Chondrocyte (in vitro differentiated cells): ENCODE measurements around the gene CCDC80. TPM values are rescaled to one million over a fixed set of nuclear protein-coding genes. Genes with fewer than 3 reads are reported as not detected.
"Not testable (repeated sequence)": the region's sequence is repeated elsewhere in the genome, so short reads cannot be mapped to it uniquely, and the experiment has no call there.

Source experiments
- DNase-seq: peaks from one replicate; pipeline ENCODE4 v3.0.0; 2021; ENCODE audit warnings: mixed read lengths, low spot score
- H3K27ac Mint-ChIP-seq: one replicate; pipeline ENCODE4 v1.8.0; 2021; ENCODE audit warnings: mild to moderate bottlenecking, moderate library complexity, mixed read lengths; ENCODE audit not compliant: unreplicated experiment
- H3K27me3 Mint-ChIP-seq: 2 replicates; pipeline ENCODE4 v1.8.0; 2021; ENCODE audit warnings: low read depth, mixed read lengths
- H3K36me3 Mint-ChIP-seq: 2 replicates; pipeline ENCODE4 v1.8.0; 2021; ENCODE audit warnings: low read depth, mixed read lengths
- H3K4me1 Mint-ChIP-seq: 2 replicates; pipeline ENCODE4 v1.8.0; 2021; ENCODE audit warnings: low read depth, mild to moderate bottlenecking, mixed read lengths
- H3K4me3 Mint-ChIP-seq: one replicate; pipeline ENCODE4 v1.8.0; 2021; ENCODE audit warnings: mild to moderate bottlenecking, moderate library complexity, mixed read lengths; ENCODE audit not compliant: unreplicated experiment
- H3K9me3 Mint-ChIP-seq: 2 replicates; pipeline ENCODE4 v1.8.0; 2021; ENCODE audit warnings: low read depth, mixed read lengths
- total RNA-seq: library from RNA; stranded (reverse); gene quantifications from 3 replicates; pipeline ENCODE4 v1.2.1, GENCODE V29; 2021
- TF ChIP-seq, protein P1 (sequence below): fragments of 200-600 bp; sonication (generic); IDR thresholded peaks from 2 replicates; pipeline ENCODE4 v1.5.0; 2021; ENCODE audit warnings: antibody characterized with exemption, mild to moderate bottlenecking, moderate library complexity

CCDC80 gene
- total RNA-seq, 1 donor from 2014 or later = 1,574 TPM

DNA sequence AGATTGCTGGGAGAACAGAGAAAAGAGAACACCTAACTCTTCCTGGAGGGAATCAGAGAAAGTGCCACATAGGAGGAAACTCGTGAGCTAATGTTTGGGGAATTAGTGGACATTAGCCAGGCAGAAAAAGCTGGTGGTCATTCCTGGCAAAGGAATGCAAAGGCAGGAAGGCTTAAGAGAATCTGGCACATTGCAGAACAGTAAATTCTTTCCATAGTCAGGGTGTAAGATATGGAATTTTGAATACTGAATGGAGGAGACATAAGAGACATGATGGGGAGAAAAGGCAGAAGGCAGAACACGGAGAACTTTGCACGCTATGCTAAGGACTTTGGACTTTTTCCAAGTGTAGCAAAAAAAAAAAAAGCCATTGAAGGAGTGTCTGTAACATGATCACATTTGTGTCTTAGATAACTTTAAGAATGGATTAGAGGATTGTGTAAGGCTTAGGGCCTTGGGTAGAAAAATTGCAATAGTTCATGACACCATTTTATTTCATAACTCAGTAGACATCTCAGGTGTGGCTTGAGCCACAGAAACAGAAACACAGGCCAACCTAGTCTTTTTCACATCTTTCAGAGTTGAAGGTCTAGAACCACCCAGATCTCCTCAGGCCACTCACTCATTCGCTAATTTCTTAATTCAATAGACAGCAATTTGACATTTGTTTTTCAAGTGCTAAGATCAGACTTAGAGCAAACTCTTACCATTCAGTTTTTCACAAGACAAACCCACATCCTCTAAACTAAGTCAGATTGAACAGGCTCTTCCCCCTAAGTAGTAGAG lies 31.2 kb upstream of the CCDC80 start:
- Mint-ChIP-seq H3K36me3 (no peaks in the 10 kb centered on the region), H3K9me3 (no peaks in the 10 kb centered on the region), H3K4me1 (peaks cover 79% of the 10 kb centered on the region), H3K27me3 (no peaks in the 10 kb centered on the region), H3K4me3 (no peak overlapping the region), H3K27ac (peak overlapping the region; percentile 95)
- TF ChIP-seq, protein P1, sequence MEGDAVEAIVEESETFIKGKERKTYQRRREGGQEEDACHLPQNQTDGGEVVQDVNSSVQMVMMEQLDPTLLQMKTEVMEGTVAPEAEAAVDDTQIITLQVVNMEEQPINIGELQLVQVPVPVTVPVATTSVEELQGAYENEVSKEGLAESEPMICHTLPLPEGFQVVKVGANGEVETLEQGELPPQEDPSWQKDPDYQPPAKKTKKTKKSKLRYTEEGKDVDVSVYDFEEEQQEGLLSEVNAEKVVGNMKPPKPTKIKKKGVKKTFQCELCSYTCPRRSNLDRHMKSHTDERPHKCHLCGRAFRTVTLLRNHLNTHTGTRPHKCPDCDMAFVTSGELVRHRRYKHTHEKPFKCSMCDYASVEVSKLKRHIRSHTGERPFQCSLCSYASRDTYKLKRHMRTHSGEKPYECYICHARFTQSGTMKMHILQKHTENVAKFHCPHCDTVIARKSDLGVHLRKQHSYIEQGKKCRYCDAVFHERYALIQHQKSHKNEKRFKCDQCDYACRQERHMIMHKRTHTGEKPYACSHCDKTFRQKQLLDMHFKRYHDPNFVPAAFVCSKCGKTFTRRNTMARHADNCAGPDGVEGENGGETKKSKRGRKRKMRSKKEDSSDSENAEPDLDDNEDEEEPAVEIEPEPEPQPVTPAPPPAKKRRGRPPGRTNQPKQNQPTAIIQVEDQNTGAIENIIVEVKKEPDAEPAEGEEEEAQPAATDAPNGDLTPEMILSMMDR = peak; percentile 9
- DNase-seq = no peak

DNA sequence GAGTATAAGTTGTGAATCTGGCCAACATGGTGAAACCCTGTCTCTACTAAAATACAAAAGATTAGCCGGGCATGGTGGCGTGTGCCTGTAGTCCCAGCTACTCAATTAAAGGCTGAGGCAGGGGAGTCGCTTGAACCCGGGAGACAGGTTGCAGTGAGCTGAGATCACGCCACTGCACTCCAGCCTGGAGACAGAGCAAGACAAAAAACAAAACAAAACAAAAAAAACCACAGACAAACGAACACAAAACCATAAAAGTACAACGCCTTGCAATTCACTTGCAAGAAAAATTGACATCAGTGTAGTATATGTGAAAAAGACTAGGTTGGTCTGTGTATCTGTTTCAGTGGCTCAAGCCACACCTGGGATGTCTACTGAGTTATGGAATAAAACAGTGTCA lies 29.9 kb upstream of the CCDC80 start:
- Mint-ChIP-seq H3K36me3 (no peaks in the 10 kb centered on the region), H3K4me3 (no peak overlapping the region), H3K9me3 (no peaks in the 10 kb centered on the region), H3K27me3 (no peaks in the 10 kb centered on the region), H3K27ac (peak overlapping the region; percentile 95), H3K4me1 (peaks cover 75% of the 10 kb centered on the region)
- no peak for DNase-seq
- TF ChIP-seq, protein P1 = no peak

DNA sequence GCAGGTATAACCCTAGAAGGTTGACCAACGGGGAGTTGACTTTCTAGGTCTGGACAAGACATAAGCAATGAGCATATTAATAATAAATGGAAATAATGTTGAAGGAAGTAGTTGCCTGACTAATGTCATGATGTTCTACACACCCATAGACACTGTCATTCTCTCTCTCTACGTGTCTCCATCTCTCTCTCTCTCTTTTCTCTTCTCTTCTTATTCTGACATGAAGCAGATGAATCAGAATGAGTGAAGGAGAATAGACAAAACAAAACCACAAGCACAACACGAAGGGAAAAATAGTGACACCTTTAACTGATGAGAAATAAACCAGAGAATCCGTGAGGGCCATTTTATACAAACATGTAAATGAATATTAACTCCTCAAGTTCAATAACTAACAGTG lies 26.7 kb upstream of the CCDC80 start:
- Mint-ChIP-seq H3K9me3 (peaks cover 7% of the 10 kb centered on the region), H3K4me3 (no peak overlapping the region), H3K27ac (no peak overlapping the region)

DNA sequence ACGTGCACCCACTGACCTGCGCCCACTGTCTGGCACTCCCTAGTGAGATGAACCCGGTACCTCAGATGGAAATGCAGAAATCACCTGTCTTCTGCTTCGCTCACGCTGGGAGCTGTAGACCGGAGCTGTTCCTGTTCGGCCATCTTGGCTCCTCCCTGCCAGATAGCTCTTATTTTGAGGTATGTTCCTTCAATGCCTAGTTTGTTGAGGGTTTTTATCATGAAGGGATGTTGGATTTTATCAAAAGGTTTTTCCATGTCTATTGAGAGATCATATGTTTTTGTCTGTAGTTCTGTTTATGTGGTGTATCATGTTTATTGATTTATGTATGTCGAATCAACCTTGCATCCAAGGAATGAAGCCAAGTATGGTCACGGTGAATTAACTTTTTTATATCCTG lies 24.1 kb upstream of the CCDC80 start:
- H3K9me3 Mint-ChIP-seq = peaks cover 11% of the 10 kb centered on the region
- peaks cover 28% of the 10 kb centered on the region for H3K4me1 Mint-ChIP-seq
- H3K4me3 Mint-ChIP-seq, DNase-seq, H3K27me3 Mint-ChIP-seq, H3K27ac Mint-ChIP-seq, H3K36me3 Mint-ChIP-seq: not testable (repeated sequence)

More for the DNA sequence above, 26.7 kb upstream of the CCDC80 start:
- TF ChIP-seq, protein P1 = no peak
- H3K36me3 Mint-ChIP-seq = peaks cover 4% of the 10 kb centered on the region
- no peak for DNase-seq
- H3K27me3 Mint-ChIP-seq = no peaks in the 10 kb centered on the region
- peaks cover 51% of the 10 kb centered on the region for H3K4me1 Mint-ChIP-seq

DNA sequence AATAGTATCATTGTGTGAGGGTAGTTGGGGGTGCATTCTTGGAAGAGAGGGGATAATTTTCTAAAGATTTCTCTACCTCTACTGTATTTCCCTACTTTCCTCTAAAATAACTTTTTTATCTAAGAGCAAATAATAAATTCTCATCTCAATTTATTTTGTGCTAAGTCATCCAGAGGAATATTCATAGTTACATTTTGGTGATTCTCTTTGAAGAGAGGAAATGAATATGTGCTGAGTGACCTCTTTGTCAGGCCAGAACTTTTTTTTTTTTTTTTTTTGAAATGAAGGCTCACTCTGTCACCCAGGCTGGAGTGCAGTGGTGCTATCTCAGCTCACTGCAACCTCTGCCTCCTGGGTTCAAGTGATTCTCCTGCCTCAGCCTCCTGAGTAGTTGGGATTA lies 15.1 kb upstream of the CCDC80 start:
- Mint-ChIP-seq H3K9me3 (peaks cover 11% of the 10 kb centered on the region), H3K4me1 (peaks cover 46% of the 10 kb centered on the region), H3K27me3 (no peaks in the 10 kb centered on the region), H3K27ac (peak overlapping the region; percentile 66), H3K36me3 (peaks cover 2% of the 10 kb centered on the region), H3K4me3 (no peak overlapping the region)
- TF ChIP-seq, protein P1 = no peak
- no peak for DNase-seq

DNA sequence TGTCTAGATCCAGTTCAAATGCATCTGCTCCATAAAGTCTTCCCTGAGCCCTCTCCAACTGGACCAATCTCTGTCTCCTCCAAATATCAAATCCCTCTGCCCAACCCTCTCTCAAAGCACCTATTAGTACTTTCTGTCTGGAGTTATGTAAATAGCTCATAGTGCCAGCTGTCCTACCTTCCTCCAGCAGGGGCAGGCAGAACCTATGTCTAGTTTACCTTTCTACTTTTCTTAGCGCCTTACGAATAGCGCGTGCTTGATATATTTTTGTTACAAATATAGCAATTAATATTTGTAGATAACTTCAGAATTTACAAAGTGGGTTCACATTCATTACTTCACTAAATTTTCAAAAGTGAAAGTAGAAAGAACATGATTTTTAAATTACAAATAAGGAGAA lies 14.0 kb upstream of the CCDC80 start:
- H3K4me3 Mint-ChIP-seq = no peak overlapping the region
- DNase-seq = no peak
- TF ChIP-seq, protein P1 = peak; percentile 61
- H3K27ac Mint-ChIP-seq = peak overlapping the region; percentile 93
- peaks cover 2% of the 10 kb centered on the region for H3K36me3 Mint-ChIP-seq
- H3K27me3 Mint-ChIP-seq = no peaks in the 10 kb centered on the region
- peaks cover 54% of the 10 kb centered on the region for H3K4me1 Mint-ChIP-seq
- H3K9me3 Mint-ChIP-seq = peaks cover 11% of the 10 kb centered on the region
